ENCODE results near the gene SETMAR. TPM values are rescaled to one million over a fixed set of nuclear protein-coding genes. Genes with fewer than 3 reads are reported as not detected.
"Not testable (repeated sequence)": the region's sequence is repeated elsewhere in the genome, so short reads cannot be mapped to it uniquely, and the experiment has no call there.

The SETMAR gene
- total RNA-seq, 2 experiments from 2014 or later: 9.1 to 9.2 TPM

- peak in 10 of 14 experiments; percentile 2 to 70 (median 12) for DNase-seq
- H3K27ac Mint-ChIP-seq: no peak overlapping the region
- no peaks in the 10 kb centered on the region for H3K27me3 ChIP-seq (ENCODE audit: control insufficient read depth in 1 of 2, insufficient read depth in 2 of 2, low read length in 2 of 2)
- no peak overlapping the region for H3K4me3 ChIP-seq (ENCODE audit: low read length)
- no peaks in the 10 kb centered on the region for H3K4me1 ChIP-seq (ENCODE audit: insufficient read depth, low read length)
- ChIA-PET POLR2A (interaction anchor here (0.6 kb wide), 1 partner anchor 143 kb away, joined by 4 read pairs; no protein-coding TSS in a partner anchor), CTCF (interaction anchor here (0.6 to 1.0 kb wide), 3 partner anchors 9 to 1090 kb away, joined by 3 to 4 read pairs (median 4); no protein-coding TSS in a partner anchor)
- H3K9me3 Mint-ChIP-seq: no peaks in the 10 kb centered on the region
- H3K36me3 Mint-ChIP-seq (ENCODE audit: low read depth): no peaks in the 10 kb centered on the region
- TF ChIP-seq, protein P1, sequence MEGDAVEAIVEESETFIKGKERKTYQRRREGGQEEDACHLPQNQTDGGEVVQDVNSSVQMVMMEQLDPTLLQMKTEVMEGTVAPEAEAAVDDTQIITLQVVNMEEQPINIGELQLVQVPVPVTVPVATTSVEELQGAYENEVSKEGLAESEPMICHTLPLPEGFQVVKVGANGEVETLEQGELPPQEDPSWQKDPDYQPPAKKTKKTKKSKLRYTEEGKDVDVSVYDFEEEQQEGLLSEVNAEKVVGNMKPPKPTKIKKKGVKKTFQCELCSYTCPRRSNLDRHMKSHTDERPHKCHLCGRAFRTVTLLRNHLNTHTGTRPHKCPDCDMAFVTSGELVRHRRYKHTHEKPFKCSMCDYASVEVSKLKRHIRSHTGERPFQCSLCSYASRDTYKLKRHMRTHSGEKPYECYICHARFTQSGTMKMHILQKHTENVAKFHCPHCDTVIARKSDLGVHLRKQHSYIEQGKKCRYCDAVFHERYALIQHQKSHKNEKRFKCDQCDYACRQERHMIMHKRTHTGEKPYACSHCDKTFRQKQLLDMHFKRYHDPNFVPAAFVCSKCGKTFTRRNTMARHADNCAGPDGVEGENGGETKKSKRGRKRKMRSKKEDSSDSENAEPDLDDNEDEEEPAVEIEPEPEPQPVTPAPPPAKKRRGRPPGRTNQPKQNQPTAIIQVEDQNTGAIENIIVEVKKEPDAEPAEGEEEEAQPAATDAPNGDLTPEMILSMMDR (IDR thresholded peaks at IDR 0.05): peak; percentile 95
- H3K27ac ChIP-seq (ENCODE audit: low read depth in 1 of 2, low read length in 2 of 2): no peak overlapping the region
- peaks cover 4% of the 10 kb centered on the region for H3K27me3 Mint-ChIP-seq
- intact Hi-C loops (cut with DNase I, micrococcal nuclease): loop anchor here (1.0 to 5.0 kb wide), 2 partner anchors 1088 to 1090 kb away; no protein-coding TSS in a partner anchor
- peaks cover 21% of the 10 kb centered on the region for H3K4me1 Mint-ChIP-seq (ENCODE audit: low read depth)
- H3K9me3 ChIP-seq (ENCODE audit: control insufficient read depth in 1 of 2, insufficient read depth in 1 of 2, low read length in 2 of 2): no peaks in the 10 kb centered on the region
- no peaks in the 10 kb centered on the region for H3K36me3 ChIP-seq (ENCODE audit: insufficient read depth, low read length)
- ATAC-seq (ENCODE audit: poor library complexity): peak; percentile 71
- no peak overlapping the region for H3K4me3 Mint-ChIP-seq
These were observed 12.8 kb upstream of the SETMAR start for GRCh38 chr3:4290272-4290893.

GRCh38 chr3:4292301-4292700 is 10.9 kb upstream of the SETMAR start:
- H3K4me1 Mint-ChIP-seq (ENCODE audit: low read depth): peaks cover 21% of the 10 kb centered on the region
- no peaks in the 10 kb centered on the region for H3K9me3 Mint-ChIP-seq
- DNase-seq: no peak
- ChIA-PET POLR2A (no interaction called here), CTCF (no interaction called here)
- ATAC-seq (ENCODE audit: poor library complexity): no peak
- H3K4me3 ChIP-seq (ENCODE audit: low read length): no peak overlapping the region
- H3K27ac Mint-ChIP-seq: no peak overlapping the region
- TF ChIP-seq, protein P1 (IDR thresholded peaks at IDR 0.05): no peak
- H3K27me3 Mint-ChIP-seq: peaks cover 4% of the 10 kb centered on the region
- H3K4me3 Mint-ChIP-seq: no peak overlapping the region
- intact Hi-C loops (cut with DNase I, micrococcal nuclease): loop anchor here in 1 of 2 experiments (5.0 kb wide), 1 partner anchor 1090 kb away; no protein-coding TSS in a partner anchor
- no peaks in the 10 kb centered on the region for H3K36me3 Mint-ChIP-seq (ENCODE audit: low read depth)
- H3K27ac ChIP-seq (ENCODE audit: low read depth in 1 of 2, low read length in 2 of 2): no peak overlapping the region
- no peaks in the 10 kb centered on the region for H3K27me3 ChIP-seq (ENCODE audit: control insufficient read depth in 1 of 2, insufficient read depth in 2 of 2, low read length in 2 of 2)
- H3K4me1 ChIP-seq (ENCODE audit: insufficient read depth, low read length): no peaks in the 10 kb centered on the region
- H3K9me3 ChIP-seq (ENCODE audit: control insufficient read depth in 1 of 2, insufficient read depth in 1 of 2, low read length in 2 of 2): no peaks in the 10 kb centered on the region
- no peaks in the 10 kb centered on the region for H3K36me3 ChIP-seq (ENCODE audit: insufficient read depth, low read length)

- intact Hi-C loops (cut with DNase I, micrococcal nuclease): loop anchor here in 1 of 2 experiments (5.0 kb wide), 1 partner anchor 1092 kb away; no protein-coding TSS in a partner anchor
- H3K27me3 Mint-ChIP-seq: no peaks in the 10 kb centered on the region
- ChIA-PET CTCF (no interaction called here), POLR2A (no interaction called here)
- H3K27ac Mint-ChIP-seq: no peak overlapping the region
- H3K4me3 ChIP-seq (ENCODE audit: low read length): no peak overlapping the region
- no peaks in the 10 kb centered on the region for H3K4me1 ChIP-seq (ENCODE audit: insufficient read depth, low read length)
- H3K9me3 ChIP-seq (ENCODE audit: control insufficient read depth in 1 of 2, insufficient read depth in 1 of 2, low read length in 2 of 2): no peaks in the 10 kb centered on the region
- no peaks in the 10 kb centered on the region for H3K27me3 ChIP-seq (ENCODE audit: control insufficient read depth in 1 of 2, insufficient read depth in 2 of 2, low read length in 2 of 2)
- peaks cover 21% of the 10 kb centered on the region for H3K4me1 Mint-ChIP-seq (ENCODE audit: low read depth)
- no peak for DNase-seq
- H3K36me3 Mint-ChIP-seq (ENCODE audit: low read depth): no peaks in the 10 kb centered on the region
- H3K4me3 Mint-ChIP-seq: no peak overlapping the region
- TF ChIP-seq, protein P1 (IDR thresholded peaks at IDR 0.05): no peak
- H3K27ac ChIP-seq (ENCODE audit: low read depth in 1 of 2, low read length in 2 of 2): no peak overlapping the region
- no peaks in the 10 kb centered on the region for H3K9me3 Mint-ChIP-seq
- ATAC-seq (ENCODE audit: poor library complexity): no peak
- H3K36me3 ChIP-seq (ENCODE audit: insufficient read depth, low read length): no peaks in the 10 kb centered on the region
These were observed 8.4 kb upstream of the SETMAR start for GRCh38 chr3:4294616-4295327.

DNA sequence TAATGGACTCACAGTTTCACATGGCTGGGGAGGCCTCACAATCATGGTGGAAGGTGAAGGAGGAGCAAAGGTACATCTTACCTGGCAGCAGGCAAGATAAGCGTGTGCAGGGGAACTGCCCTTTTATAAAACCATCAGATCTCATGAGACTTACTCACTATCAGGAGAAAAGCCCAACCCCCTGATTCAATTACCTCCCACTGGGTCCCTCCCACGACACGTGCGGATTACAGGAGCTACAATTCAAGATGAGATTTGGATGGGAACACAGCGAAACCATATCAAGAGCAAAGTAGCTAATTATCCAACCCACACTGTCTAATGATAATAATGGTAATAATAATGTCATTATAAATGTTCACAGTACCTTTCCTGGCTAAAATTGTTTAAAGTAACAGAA is 6.7 kb upstream of the SETMAR start:
- DNase-seq; H3K27me3 ChIP-seq (ENCODE audit: control insufficient read depth in 1 of 2, insufficient read depth in 2 of 2, low read length in 2 of 2); POLR2A ChIA-PET; H3K9me3 ChIP-seq (ENCODE audit: control insufficient read depth in 1 of 2, insufficient read depth in 1 of 2, low read length in 2 of 2); H3K9me3 Mint-ChIP-seq; H3K27me3 Mint-ChIP-seq; H3K27ac Mint-ChIP-seq; H3K36me3 Mint-ChIP-seq (ENCODE audit: low read depth); H3K36me3 ChIP-seq (ENCODE audit: insufficient read depth, low read length); ATAC-seq (ENCODE audit: poor library complexity); H3K4me1 ChIP-seq (ENCODE audit: insufficient read depth, low read length); H3K4me3 Mint-ChIP-seq; intact Hi-C loops (cut with DNase I, micrococcal nuclease); H3K27ac ChIP-seq (ENCODE audit: low read depth in 1 of 2, low read length in 2 of 2); H3K4me3 ChIP-seq (ENCODE audit: low read length): not testable (repeated sequence)
- CTCF ChIA-PET: interaction anchor here (1.3 kb wide), 1 partner anchor 13 kb away, joined by 3 read pairs; no protein-coding TSS in a partner anchor
- peaks cover 16% of the 10 kb centered on the region for H3K4me1 Mint-ChIP-seq (ENCODE audit: low read depth)
